ENCODE results near the gene EFCAB7. TPM values are rescaled to one million over a fixed set of nuclear protein-coding genes. Genes with fewer than 3 reads are reported as not detected.

EFCAB7 gene
- total RNA-seq, 3 donors from 2014 or later: 5.6 to 15.1 (median 12.5) TPM

DNA sequence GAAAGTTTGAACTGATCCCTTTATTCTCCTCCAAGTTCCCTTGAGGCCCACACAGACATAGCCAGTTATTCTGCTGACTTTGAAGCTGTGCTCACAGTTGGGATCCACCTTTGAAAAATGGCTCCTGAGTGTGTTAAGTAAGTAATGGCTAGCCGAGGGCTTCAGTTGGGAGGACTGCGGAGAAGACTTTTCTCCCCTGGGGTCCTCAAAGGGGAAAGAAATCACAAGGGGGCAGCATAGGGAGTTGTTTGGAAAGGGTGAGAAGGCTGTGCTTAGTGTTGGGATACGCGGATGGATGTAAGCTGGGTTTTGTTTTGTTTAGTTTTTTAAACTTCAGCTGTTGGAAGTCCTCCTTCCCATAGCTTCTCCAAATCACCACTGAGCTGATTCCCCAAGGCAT, 78.1 kb downstream of the EFCAB7 start:
- no peak for DNase-seq (ENCODE audit: low spot score in 2 of 2)
- H3K27me3 ChIP-seq: no peaks in the 10 kb centered on the region
- no peaks in the 10 kb centered on the region for H3K36me3 ChIP-seq
- TF ChIP-seq, protein P1, sequence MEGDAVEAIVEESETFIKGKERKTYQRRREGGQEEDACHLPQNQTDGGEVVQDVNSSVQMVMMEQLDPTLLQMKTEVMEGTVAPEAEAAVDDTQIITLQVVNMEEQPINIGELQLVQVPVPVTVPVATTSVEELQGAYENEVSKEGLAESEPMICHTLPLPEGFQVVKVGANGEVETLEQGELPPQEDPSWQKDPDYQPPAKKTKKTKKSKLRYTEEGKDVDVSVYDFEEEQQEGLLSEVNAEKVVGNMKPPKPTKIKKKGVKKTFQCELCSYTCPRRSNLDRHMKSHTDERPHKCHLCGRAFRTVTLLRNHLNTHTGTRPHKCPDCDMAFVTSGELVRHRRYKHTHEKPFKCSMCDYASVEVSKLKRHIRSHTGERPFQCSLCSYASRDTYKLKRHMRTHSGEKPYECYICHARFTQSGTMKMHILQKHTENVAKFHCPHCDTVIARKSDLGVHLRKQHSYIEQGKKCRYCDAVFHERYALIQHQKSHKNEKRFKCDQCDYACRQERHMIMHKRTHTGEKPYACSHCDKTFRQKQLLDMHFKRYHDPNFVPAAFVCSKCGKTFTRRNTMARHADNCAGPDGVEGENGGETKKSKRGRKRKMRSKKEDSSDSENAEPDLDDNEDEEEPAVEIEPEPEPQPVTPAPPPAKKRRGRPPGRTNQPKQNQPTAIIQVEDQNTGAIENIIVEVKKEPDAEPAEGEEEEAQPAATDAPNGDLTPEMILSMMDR (IDR thresholded peaks at IDR 0.05): no peak
- TF ChIP-seq POLR2AphosphoS5 (IDR thresholded peaks at IDR 0.05): no peak
- no peak for TF ChIP-seq POLR2A (IDR thresholded peaks at IDR 0.05)
- H3K4me1 ChIP-seq: no peaks in the 10 kb centered on the region
- intact Hi-C loops (cut with DNase I; ENCODE audit: low total_unique reads): no loop called here
- H3K4me3 ChIP-seq: no peak overlapping the region
- no peak overlapping the region for H3K27ac ChIP-seq
- no peaks in the 10 kb centered on the region for H3K9me3 ChIP-seq

DNA sequence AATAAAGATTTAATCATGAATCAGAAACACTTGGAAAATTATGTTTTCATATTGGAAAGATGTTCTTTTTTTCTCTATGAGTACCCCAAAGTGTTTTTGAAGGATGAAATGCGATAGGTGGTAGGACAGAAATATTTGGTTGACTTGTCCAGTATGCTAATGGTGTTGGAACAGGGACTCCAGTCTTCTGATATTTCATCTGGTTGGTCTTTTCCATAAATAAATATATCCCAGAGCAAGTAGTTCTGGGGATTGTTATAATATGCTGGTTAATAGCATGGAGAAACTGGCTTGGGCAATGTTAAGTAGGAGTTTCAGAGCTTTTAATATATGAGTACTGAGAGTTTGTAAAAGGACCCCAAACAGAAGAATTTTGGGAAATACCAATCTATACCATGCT, 78.6 kb downstream of the EFCAB7 start:
- intact Hi-C loops (cut with DNase I; ENCODE audit: low total_unique reads): no loop called here
- no peaks in the 10 kb centered on the region for H3K36me3 ChIP-seq
- H3K27me3 ChIP-seq: no peaks in the 10 kb centered on the region
- no peak for DNase-seq (ENCODE audit: low spot score in 2 of 2)
- no peaks in the 10 kb centered on the region for H3K4me1 ChIP-seq
- no peak overlapping the region for H3K27ac ChIP-seq
- H3K9me3 ChIP-seq: no peaks in the 10 kb centered on the region
- TF ChIP-seq, protein P1 (IDR thresholded peaks at IDR 0.05): no peak
- no peak overlapping the region for H3K4me3 ChIP-seq

GRCh38 chr1:63602629-63603028, 79.3 kb downstream of the EFCAB7 start:
- no peak overlapping the region for H3K4me3 ChIP-seq
- DNase-seq (ENCODE audit: low spot score in 2 of 2): no peak
- intact Hi-C loops (cut with DNase I; ENCODE audit: low total_unique reads): no loop called here
- no peak overlapping the region for H3K27ac ChIP-seq
- H3K9me3 ChIP-seq: no peaks in the 10 kb centered on the region
- H3K36me3 ChIP-seq: no peaks in the 10 kb centered on the region
- H3K27me3 ChIP-seq: no peaks in the 10 kb centered on the region
- TF ChIP-seq POLR2AphosphoS5 (IDR thresholded peaks at IDR 0.05): no peak
- no peak for TF ChIP-seq POLR2A (IDR thresholded peaks at IDR 0.05)
- TF ChIP-seq, protein P1 (IDR thresholded peaks at IDR 0.05): no peak
- H3K4me1 ChIP-seq: no peaks in the 10 kb centered on the region

DNA sequence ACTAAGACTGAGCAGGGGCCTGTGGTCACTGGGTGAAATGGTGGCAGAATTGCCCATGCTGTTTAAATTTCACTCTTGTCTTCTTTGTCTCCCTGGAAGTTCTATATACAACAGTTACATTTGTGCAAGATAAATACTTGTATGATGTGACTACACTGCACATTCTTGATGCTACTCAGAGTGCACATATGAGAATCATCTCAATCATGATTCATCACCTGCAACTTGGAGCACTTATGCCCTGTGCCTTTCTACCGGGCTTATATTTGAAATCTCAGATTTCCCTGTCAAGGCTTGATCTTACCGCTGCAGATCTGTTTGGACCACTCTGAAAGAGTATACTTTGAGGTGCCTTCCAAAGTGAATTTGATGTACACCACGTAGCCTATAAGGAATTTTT, 80.5 kb downstream of the EFCAB7 start:
- Histone ChIP-seq H3K27ac (no peak overlapping the region), H3K4me3 (no peak overlapping the region), H3K4me1 (no peaks in the 10 kb centered on the region), H3K9me3 (no peaks in the 10 kb centered on the region), H3K36me3 (no peaks in the 10 kb centered on the region), H3K27me3 (no peaks in the 10 kb centered on the region)
- intact Hi-C loops (cut with DNase I; ENCODE audit: low total_unique reads): no loop called here
- TF ChIP-seq, protein P1 (IDR thresholded peaks at IDR 0.05): no peak
- TF ChIP-seq POLR2AphosphoS5 (IDR thresholded peaks at IDR 0.05) (no peak), POLR2A (IDR thresholded peaks at IDR 0.05) (no peak)
- no peak for DNase-seq (ENCODE audit: low spot score in 2 of 2)

GRCh38 chr1:63607322-63607721, 84.0 kb downstream of the EFCAB7 start:
- H3K4me3 ChIP-seq: no peak overlapping the region
- H3K36me3 ChIP-seq: no peaks in the 10 kb centered on the region
- DNase-seq (ENCODE audit: low spot score in 2 of 2): no peak
- H3K9me3 ChIP-seq: no peaks in the 10 kb centered on the region
- no peaks in the 10 kb centered on the region for H3K4me1 ChIP-seq
- TF ChIP-seq POLR2A (IDR thresholded peaks at IDR 0.05): no peak
- TF ChIP-seq POLR2AphosphoS5 (IDR thresholded peaks at IDR 0.05): no peak
- TF ChIP-seq, protein P1 (IDR thresholded peaks at IDR 0.05): no peak
- no peak overlapping the region for H3K27ac ChIP-seq
- intact Hi-C loops (cut with DNase I; ENCODE audit: low total_unique reads): no loop called here
- H3K27me3 ChIP-seq: no peaks in the 10 kb centered on the region

Measured in breast epithelium (tissue), 4 donors.